Right lobe of liver (tissue), 4 donors: Measurements from ENCODE around the gene EOLA2.

Experiments used
- CTCF ChIP-seq, 4 donors: fragments of 200-600 bp in 3 of 4; fragments of 450-650 bp in 1 of 4; IDR thresholded peaks; one replicate each; pipeline versions ENCODE4 v1.5.1 to v1.8.0; 2016 to 2022; ENCODE audit warnings: antibody characterized with exemption in 4 of 4, mild to moderate bottlenecking in 2 of 4
- POLR2A ChIP-seq: fragments of 450-650 bp; IDR thresholded peaks from one replicate; pipeline ENCODE4 v1.6.1; 2017; ENCODE audit warnings: antibody characterized with exemption, mild to moderate bottlenecking
- donor health status: DM: no; HTN: no; CAD: no.
- donor health status: DM: no; HTN: no; CAD: no.
- donor health status: DM: no; HTN: yes; CAD: no.

GRCh38 chrX:149903889-149904748 lies 34.2 kb downstream of the EOLA2 start:
- TF ChIP-seq CTCF (IDR thresholded peaks at IDR 0.05): peak in 2 of 4 donors; percentile 30 to 33
- no peak for TF ChIP-seq POLR2A
